Neutrophil (primary cell): ENCODE data around the gene CCDC192.

Experiments used
- H3K27ac ChIP-seq: fragments of 200-600 bp; sonication (generic); 2 replicates; pipeline ENCODE4 v1.5.1; 2016; ENCODE audit warnings: mild to moderate bottlenecking, moderate library complexity
- H3K27me3 ChIP-seq: fragments of 200-600 bp; sonication (generic); 2 replicates; pipeline ENCODE4 v1.6.0; 2016; ENCODE audit warnings: mild to moderate bottlenecking
- H3K36me3 ChIP-seq: fragments of 200-600 bp; sonication (generic); 2 replicates; pipeline ENCODE4 v1.5.1; 2017
- H3K4me1 ChIP-seq, 2 experiments: fragments of 200-600 bp in 1 of 2; sonication (generic) in 1 of 2; 1 replicate in 1 of 2; 2 replicates in 1 of 2; pipeline versions ENCODE4 v1.5.1 to v1.6.1; 2013 to 2016; ENCODE audit warnings: low read depth in 1 of 2, low read length in 1 of 2, mild to moderate bottlenecking in 1 of 2, moderate library complexity in 1 of 2; ENCODE audit not compliant: control insufficient read depth in 1 of 2, insufficient read depth in 1 of 2
- H3K4me3 ChIP-seq, 2 experiments: fragments of 200-600 bp in 1 of 2; sonication (generic) in 1 of 2; 1 replicate in 1 of 2; 2 replicates in 1 of 2; pipeline ENCODE4 v1.5.1; 2013 to 2016; ENCODE audit warnings: low read depth in 1 of 2, low read length in 1 of 2, mild to moderate bottlenecking in 1 of 2, moderate library complexity in 1 of 2
- H3K9me3 ChIP-seq: fragments of 200-600 bp; sonication (generic); 2 replicates; pipeline ENCODE4 v1.5.1; 2016
- TF ChIP-seq, protein P1 (sequence below): fragments of 200-600 bp; sonication (generic); IDR thresholded peaks from 2 replicates; pipeline ENCODE4 v1.5.1; 2016; ENCODE audit warnings: antibody characterized with exemption

The CCDC192 gene

GRCh38 chr5:127910307-127910956 is 207.2 kb downstream of the CCDC192 start:
- TF ChIP-seq, protein P1, sequence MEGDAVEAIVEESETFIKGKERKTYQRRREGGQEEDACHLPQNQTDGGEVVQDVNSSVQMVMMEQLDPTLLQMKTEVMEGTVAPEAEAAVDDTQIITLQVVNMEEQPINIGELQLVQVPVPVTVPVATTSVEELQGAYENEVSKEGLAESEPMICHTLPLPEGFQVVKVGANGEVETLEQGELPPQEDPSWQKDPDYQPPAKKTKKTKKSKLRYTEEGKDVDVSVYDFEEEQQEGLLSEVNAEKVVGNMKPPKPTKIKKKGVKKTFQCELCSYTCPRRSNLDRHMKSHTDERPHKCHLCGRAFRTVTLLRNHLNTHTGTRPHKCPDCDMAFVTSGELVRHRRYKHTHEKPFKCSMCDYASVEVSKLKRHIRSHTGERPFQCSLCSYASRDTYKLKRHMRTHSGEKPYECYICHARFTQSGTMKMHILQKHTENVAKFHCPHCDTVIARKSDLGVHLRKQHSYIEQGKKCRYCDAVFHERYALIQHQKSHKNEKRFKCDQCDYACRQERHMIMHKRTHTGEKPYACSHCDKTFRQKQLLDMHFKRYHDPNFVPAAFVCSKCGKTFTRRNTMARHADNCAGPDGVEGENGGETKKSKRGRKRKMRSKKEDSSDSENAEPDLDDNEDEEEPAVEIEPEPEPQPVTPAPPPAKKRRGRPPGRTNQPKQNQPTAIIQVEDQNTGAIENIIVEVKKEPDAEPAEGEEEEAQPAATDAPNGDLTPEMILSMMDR, result no peak
- Histone ChIP-seq H3K27me3 (no peaks in the 10 kb centered on the region), H3K4me1 (no peaks in the 10 kb centered on the region), H3K27ac (no peak overlapping the region), H3K4me3 (no peak overlapping the region), H3K9me3 (no peaks in the 10 kb centered on the region), H3K36me3 (no peaks in the 10 kb centered on the region)

DNA sequence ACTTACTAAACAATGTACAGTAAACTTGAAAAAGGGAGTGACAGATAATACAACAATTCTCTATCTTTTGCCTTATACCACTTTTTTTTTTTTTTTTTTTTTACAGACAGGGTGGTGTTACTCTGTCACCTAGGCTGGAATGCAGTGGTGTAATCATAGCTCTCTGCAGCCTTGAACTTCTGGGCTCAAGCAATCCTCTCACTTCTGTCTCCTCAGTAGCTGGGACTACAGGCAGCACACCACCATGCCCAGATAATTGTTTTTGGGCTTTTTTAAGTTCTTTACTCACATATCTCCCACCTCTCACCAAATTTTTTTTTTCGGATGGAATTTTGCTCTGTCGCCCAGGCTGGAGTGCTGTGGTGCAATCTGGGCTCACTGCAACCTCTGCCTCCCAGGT is 208.4 kb downstream of the CCDC192 start:
- Histone ChIP-seq H3K9me3 (no peaks in the 10 kb centered on the region), H3K27me3 (no peaks in the 10 kb centered on the region), H3K27ac (no peak overlapping the region), H3K4me3 (no peak overlapping the region), H3K36me3 (no peaks in the 10 kb centered on the region), H3K4me1 (no peaks in the 10 kb centered on the region)
- TF ChIP-seq, protein P1, result no peak

- Histone ChIP-seq H3K36me3 (no peaks in the 10 kb centered on the region), H3K27ac (no peak overlapping the region), H3K27me3 (no peaks in the 10 kb centered on the region), H3K4me3 (no peak overlapping the region), H3K4me1 (no peaks in the 10 kb centered on the region), H3K9me3 (no peaks in the 10 kb centered on the region)
- TF ChIP-seq, protein P1, result no peak
Observed at GRCh38 chr5:127912411-127912810, 209.2 kb downstream of the CCDC192 start.

- H3K27me3 ChIP-seq, result no peaks in the 10 kb centered on the region
- no peak overlapping the region for H3K27ac ChIP-seq
- H3K4me1 ChIP-seq, result no peaks in the 10 kb centered on the region
- TF ChIP-seq, protein P1, result no peak
- H3K36me3 ChIP-seq, result no peaks in the 10 kb centered on the region
- H3K9me3 ChIP-seq, result no peaks in the 10 kb centered on the region
- H3K4me3 ChIP-seq, result no peak overlapping the region
Observed at GRCh38 chr5:127916885-127917573, 213.8 kb downstream of the CCDC192 start.

GRCh38 chr5:127919006-127919796 is 216.0 kb downstream of the CCDC192 start:
- no peaks in the 10 kb centered on the region for H3K9me3 ChIP-seq
- TF ChIP-seq, protein P1, result no peak
- no peak overlapping the region for H3K4me3 ChIP-seq
- H3K36me3 ChIP-seq, result no peaks in the 10 kb centered on the region
- H3K27me3 ChIP-seq, result no peaks in the 10 kb centered on the region
- no peak overlapping the region for H3K27ac ChIP-seq
- no peaks in the 10 kb centered on the region for H3K4me1 ChIP-seq
